Activated T-cell treated with anti-CD3 and anti-CD28 coated beads, Interleukin-2, amount 50 U/mL, for 1 hour (primary cell): ENCODE measurements around the gene KCTD5.
"Not testable (repeated sequence)": the region's sequence is repeated elsewhere in the genome, so short reads cannot be mapped to it uniquely, and the experiment has no call there.

Experiments
- DNase-seq: peaks from one replicate; pipeline ENCODE4 v3.0.0-alpha.2; 2020

KCTD5 gene

DNA sequence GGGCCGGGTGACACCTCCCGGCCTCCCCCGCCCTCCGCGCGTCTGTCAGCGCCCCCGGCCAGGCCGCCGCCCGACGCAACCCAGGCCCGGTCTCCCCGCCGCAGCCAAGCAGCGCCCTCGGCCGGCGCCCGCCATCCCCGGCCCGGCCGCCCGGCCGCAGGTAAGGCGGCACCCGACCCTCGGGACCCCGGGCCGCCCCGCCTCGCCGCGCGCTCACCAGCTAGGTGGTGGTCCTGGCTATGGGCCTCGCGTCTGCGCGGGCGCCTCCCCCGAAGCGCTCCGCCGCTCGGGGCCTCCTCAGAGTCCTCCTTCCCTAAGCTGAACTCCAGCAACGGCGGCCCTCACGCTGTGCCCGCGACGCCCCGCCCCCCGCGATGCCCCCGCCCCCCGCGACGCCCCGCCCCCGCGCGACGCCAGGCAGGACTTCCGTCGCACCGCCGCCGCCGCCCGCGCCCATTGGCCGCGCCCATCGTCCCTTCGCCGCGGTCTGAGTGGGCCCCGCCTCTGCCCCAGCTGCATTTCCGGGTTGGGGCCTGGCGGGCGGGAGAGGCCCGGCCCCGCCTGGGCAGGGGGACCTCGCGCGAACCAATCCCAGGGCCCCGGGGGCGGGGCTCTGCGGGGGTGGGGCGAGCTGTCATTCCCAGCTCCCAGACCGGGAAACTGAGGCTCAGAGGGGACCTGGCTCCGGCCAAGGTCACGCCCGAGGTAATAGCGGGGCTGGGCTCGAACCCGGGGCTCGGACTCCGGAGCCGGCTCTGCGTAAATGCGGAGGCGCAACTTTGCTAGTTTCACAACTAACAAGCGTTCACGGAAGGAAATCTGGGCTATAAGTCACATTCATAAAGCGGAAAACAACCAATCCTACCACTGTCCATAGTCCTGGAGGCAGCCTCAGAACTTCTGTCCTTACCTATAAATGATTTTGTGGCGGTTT, 9.0 kb upstream of the KCTD5 start:
- peak; percentile 93 for DNase-seq

DNA sequence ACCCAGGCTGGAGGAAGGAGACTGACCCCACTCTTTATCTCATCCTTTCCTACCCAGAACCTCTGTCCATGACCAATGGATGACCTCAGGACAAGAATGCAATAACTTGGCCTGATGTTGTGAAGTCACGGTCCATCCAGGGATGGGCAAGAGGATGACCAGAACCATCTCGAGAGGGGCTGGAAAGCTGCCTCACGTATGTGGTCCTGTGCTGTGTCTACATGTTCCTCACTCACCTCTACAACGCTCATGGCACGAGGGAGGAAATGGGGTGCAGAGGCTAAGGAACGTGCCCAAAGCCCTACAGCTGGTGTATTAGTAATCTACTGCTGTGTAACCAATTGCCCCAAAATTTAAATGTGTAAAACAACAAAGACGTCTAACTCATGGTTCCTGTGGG, 7.3 kb upstream of the KCTD5 start:
- peak; percentile 14 for DNase-seq

- DNase-seq = peak; percentile 10
These were observed 6.6 kb upstream of the KCTD5 start for GRCh38 chr16:2675714-2676113.

DNA sequence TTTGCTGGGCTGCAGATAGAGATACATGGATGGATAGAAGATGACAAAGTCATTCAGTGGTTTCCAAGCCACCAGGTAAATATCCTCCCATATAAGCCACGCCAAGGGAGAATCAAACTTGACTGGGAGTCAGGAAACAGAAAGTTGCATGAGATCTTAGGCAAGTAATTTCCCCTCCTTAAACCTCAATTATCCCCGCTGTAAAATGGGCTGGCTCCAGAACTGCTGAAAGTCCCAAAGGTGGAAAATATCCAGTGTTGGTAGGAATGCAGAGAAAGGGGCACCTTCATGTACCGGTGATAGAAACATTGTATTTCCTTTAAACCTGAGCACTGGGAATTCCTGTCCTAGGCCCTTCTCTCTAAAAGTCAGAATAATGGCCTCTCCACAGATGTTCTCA, 5.4 kb upstream of the KCTD5 start:
- DNase-seq = not testable (repeated sequence)

- not testable (repeated sequence) for DNase-seq
These were observed 3.9 kb upstream of the KCTD5 start for GRCh38 chr16:2678206-2678965.

DNA sequence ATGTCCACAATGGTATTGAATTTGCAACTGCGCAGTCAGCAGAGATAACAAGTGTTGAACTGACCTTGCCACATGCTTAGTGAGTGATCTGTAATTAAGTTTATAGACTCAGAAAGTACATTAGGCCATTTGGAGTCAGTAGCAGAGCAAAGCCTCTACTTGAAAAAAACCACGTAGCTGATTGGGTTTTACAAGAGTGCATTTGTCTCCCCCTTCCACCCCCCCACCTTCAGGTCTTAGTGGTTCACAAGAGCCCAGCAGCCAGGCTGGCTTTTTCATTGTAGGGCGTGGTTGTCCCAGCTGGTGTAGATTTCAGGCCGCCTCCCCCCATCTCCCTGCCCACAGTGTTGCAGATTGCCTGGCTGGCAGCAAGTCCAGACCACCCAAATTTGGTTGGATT, 2.4 kb upstream of the KCTD5 start:
- not testable (repeated sequence) for DNase-seq

DNA sequence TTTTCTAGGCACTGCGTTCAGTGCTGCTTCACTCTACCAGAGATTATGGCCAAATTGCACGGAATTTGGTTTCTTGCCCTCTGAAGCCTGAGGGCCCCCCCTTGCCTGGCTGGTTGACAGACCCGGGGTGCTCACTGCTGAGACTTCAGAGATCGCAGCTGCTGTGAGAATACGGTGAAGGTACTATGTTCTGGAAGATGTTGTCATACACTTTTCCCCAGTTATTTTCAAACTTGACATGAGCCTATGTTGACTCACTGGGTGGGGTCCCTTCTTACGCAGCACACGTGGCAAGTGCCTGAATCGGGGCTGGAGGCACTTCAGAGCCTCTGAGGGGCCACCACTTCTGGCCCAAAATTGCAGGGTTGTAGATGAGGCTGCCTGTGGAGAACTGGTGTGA, 2.0 kb upstream of the KCTD5 start:
- DNase-seq = peak; percentile 10

GRCh38 chr16:2683041-2683440, 718 bp downstream of the KCTD5 start:
- DNase-seq = not testable (repeated sequence)

GRCh38 chr16:2686075-2686474, 3.8 kb downstream of the KCTD5 start:
- not testable (repeated sequence) for DNase-seq

DNA sequence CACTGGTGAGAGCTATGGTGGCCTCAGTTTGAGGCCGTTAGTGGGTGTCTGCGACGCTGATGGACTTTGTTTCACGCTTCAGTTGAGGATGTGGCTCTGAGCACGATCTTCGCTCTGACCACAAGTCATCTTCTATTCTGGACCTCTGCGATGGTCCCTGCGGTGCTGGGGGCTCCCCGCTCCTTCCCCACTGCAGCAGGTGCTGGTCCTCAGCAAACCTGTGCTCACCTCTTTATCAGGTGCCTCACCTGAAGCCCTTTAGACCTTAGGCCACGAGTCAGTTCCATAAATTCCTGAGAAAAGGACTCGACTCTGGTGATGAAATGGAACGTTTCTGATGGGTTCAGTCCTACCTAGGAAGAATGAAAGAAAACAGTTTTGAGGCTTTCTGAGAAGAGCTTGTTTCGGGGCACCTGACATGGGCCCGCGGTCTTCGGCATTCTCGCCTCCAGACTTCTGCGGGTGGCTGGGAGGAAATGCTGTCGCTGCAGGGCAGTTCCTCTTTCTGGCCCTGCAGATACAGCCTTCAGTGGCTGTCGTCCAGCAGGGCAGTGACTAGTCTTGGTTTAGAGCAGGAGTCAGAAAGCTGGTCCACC, 4.7 kb downstream of the KCTD5 start:
- DNase-seq = no peak

DNA sequence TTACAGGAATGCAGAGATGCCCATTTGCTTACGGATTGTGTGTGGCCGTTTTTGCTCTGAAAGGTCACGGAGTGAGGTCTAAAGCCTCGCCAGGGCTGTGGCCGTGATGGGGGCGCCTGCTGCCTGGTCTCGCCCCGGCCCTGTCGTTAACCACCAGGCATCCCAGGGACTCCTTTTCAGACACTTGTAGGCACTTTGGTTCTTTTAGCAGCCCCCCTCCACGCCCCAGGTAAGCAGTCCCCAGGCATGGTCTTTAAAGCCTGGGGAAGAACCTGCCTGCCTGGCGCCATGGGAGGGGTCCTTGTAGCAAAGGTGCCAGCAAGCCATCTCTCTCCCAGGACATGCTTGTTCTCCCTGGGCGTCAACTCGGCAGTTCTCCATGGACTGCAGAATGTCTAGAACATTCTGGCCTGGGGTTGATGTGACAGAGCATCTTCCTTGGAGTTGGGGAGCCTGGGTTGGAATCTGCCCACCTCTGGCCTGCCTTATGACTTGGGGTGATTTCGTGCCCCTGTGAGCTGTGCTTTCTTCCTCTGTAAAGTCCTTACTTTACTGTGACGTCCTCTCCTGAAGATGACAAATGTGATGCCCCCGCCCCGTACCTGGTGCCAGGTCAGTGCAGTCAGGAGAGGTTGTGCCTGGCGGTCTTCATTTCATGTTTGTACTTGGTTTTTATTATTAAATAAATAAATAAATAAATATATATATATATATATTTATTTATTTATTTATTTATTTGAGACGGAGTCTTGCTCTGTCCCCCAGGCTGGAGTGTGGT, 5.4 kb downstream of the KCTD5 start:
- no peak for DNase-seq

- not testable (repeated sequence) for DNase-seq
These were observed 7.1 kb downstream of the KCTD5 start for GRCh38 chr16:2689422-2689821.

DNA sequence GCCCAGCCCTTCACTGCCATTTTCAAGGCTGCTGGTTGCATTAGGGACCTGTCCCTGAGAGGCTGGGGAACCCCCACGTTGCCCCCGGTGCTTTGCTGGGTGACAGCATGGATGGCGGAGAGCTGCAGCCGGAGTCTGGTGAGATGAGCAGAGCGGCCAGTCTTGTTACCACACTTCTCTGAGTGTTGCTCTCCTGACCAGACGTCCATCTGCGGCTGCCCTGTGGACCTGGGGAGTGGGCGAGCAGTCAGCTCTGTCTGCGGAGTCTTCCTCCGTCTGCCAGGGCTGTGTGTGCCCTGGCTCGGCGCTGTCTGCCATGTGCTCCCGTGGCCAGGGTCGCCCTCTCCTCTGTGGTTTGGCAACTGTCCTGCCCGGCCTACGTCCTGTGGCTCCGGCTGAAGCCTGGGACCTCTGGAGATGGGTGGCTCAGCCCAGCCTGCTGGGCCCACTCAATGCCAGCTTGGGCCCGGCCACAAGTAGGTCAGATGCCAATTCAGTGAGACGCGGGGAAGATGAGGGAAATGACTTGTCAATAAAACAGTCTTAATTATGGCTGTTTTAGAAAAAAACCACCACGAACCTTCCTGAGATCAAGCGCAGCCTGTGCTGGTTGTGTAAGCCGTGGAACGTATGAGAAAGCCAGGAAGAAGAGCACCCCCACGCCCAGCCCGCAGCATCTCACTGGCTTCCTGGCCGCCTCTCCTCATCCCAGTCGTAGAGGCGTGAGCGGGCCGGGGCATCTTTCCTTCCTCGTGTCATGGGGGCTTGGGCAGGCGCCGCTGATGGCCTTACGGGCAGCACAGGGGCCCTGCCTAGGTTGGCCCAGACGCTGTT, 7.9 kb downstream of the KCTD5 start:
- DNase-seq = no peak

DNA sequence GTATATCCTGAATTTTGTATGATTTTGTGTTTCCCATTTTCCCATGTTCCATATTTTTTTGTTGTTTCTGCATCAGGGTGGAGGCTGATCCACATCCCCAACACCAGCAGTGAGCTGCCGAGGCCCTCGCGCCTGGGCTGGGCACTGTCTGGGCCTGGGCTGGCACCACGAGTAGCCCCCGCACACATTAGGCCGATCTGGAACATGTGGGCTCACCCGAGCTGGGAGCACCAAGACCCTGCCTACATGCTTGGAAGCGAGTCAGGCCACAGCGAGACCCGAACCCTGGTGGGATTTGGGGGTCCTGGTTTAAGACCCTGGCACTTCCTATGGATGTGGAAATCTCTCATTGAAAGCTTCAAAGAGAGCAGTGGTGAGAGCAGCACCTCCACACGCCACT, 8.5 kb downstream of the KCTD5 start:
- no peak for DNase-seq

- DNase-seq = no peak
These were observed 9.3 kb downstream of the KCTD5 start for GRCh38 chr16:2691491-2692248.

- no peak for DNase-seq
These were observed 10.1 kb downstream of the KCTD5 start for GRCh38 chr16:2692251-2692947.

GRCh38 chr16:2692948-2693651, 10.8 kb downstream of the KCTD5 start:
- no peak for DNase-seq

- DNase-seq = not testable (repeated sequence)
These were observed 14.4 kb downstream of the KCTD5 start for GRCh38 chr16:2696601-2697250.

GRCh38 chr16:2697401-2697948, 15.2 kb downstream of the KCTD5 start:
- DNase-seq = no peak
